K562 (cell line): ENCODE results near the gene RALGAPA2. TPM values are rescaled to one million over a fixed set of nuclear protein-coding genes. Genes with fewer than 3 reads are reported as not detected.
A peak's percentile ranks its signal among the peaks of the same experiment; 100 is the strongest.

ENCODE experiments used
- ATAC-seq: fragments of 200-7000 bp; cut with Tn5 transposase; 3 replicates; pipeline ENCODE4 v1.9.1; 2020; ENCODE audit warnings: moderate library complexity
- BruUV-seq: library from RNA; stranded (reverse); fragments of 400-500 nt; replicated peaks from 2 replicates; lab custom pipeline; 2021; lab: Mats Ljungman, UMichigan
- CTCF ChIA-PET: fragments of 300-600 bp; formaldehyde crosslinking; extraction: SDS; loops from one replicate; lab custom pipeline; 2021; ENCODE audit warnings: low intra/inter-chr PET ratio; lab: Yijun Ruan, JAX
- POLR2A ChIA-PET: fragments of 300-600, 350-650 bp; sonication (Branson Sonifier 250); formaldehyde crosslinking; extraction: SDS; loops from one replicate; lab custom pipeline; 2021; ENCODE audit warnings: antibody characterized with exemption, inconsistent platforms; lab: Yijun Ruan, JAX
- DNase-seq, 4 experiments: peaks; one replicate each; pipeline versions ENCODE4 v3.0.0 to v3.0.0-alpha.2; 2011 to 2018; ENCODE audit warnings: low spot score in 3 of 4, mixed read lengths in 3 of 4; ENCODE audit errors: extremely low read depth in 1 of 4
- FAIRE-seq: peaks from 2 replicates; lab custom pipeline; 2011; peaks lifted over from hg19 to GRCh38; lab: Jason Lieb, UNC
- H2AFZ ChIP-seq: 2 replicates; pipeline ENCODE4 v1.6.0; 2011; ENCODE audit warnings: low read depth, low read length, control low read depth, inconsistent platforms
- H3K27ac ChIP-seq: fragments of 200-600 bp; 3 replicates; pipeline ENCODE4 v1.8.0; 2011; ENCODE audit warnings: low read depth, mild to moderate bottlenecking, control low read depth, inconsistent platforms, low read length, moderate library complexity, mixed read lengths; ENCODE audit errors: extremely low read depth
- H3K27me3 ChIP-seq, 2 experiments: fragments of 300-600 bp in 1 of 2; 2 replicates in 1 of 2; 3 replicates in 1 of 2; pipeline versions ENCODE4 v1.6.0 to v1.8.0; 2011; ENCODE audit warnings: inconsistent platforms in 2 of 2, low read length in 2 of 2, mild to moderate bottlenecking in 1 of 2, mixed read lengths in 1 of 2, moderate library complexity in 1 of 2; ENCODE audit not compliant: control insufficient read depth in 2 of 2, insufficient read depth in 2 of 2
- H3K36me3 ChIP-seq: fragments of 300-600 bp; 3 replicates; pipeline ENCODE4 v1.8.0; 2011; ENCODE audit warnings: mild to moderate bottlenecking, low read length, inconsistent platforms; ENCODE audit not compliant: control insufficient read depth, insufficient read depth
- H3K4me1 ChIP-seq, 2 experiments: fragments of 200-600 bp in 1 of 2; replicated peaks in 1 of 2; 2 replicates in 1 of 2; 3 replicates in 1 of 2; pipeline versions ENCODE4 v1.5.1 to v1.8.0; 2011; ENCODE audit warnings: inconsistent platforms in 2 of 2, low read length in 2 of 2, mild to moderate bottlenecking in 1 of 2, mixed read lengths in 1 of 2, moderate library complexity in 1 of 2; ENCODE audit not compliant: control insufficient read depth in 2 of 2, insufficient read depth in 2 of 2
- H3K4me2 ChIP-seq: 2 replicates; pipeline ENCODE4 v1.6.1; 2011; ENCODE audit warnings: low read length, control low read depth, inconsistent platforms, mixed read lengths; ENCODE audit not compliant: insufficient read depth
- H3K4me3 ChIP-seq: fragments of 200-600 bp; sonication (generic), shearing (Covaris generic); 2 replicates; pipeline ENCODE4 v1.5.1; 2016; ENCODE audit warnings: control low read depth, inconsistent platforms
- H3K79me2 ChIP-seq: fragments of 200-600 bp; 3 replicates; pipeline ENCODE4 v1.8.0; 2011; ENCODE audit warnings: low read length, inconsistent platforms; ENCODE audit not compliant: control insufficient read depth, insufficient read depth
- H3K9ac ChIP-seq, 2 experiments: 2 replicates each; pipeline versions ENCODE4 v1.6.0 to v1.6.1; 2011; ENCODE audit warnings: low read depth in 2 of 2, low read length in 2 of 2, control low read depth in 1 of 2, inconsistent platforms in 1 of 2, mild to moderate bottlenecking in 1 of 2, mixed read lengths in 1 of 2; ENCODE audit not compliant: insufficient read depth in 1 of 2
- H3K9me1 ChIP-seq: one replicate; pipeline ENCODE4 v1.6.0; 2011; ENCODE audit warnings: inconsistent platforms, mild to moderate bottlenecking, low read length, moderate library complexity; ENCODE audit not compliant: control insufficient read depth, insufficient read depth
- H3K9me3 ChIP-seq: replicated peaks from 2 replicates; pipeline ENCODE4 v1.5.1; 2011; ENCODE audit warnings: low read depth, low read length, inconsistent platforms; ENCODE audit not compliant: control insufficient read depth, insufficient read depth
- H4K20me1 ChIP-seq: replicated peaks from 2 replicates; pipeline ENCODE4 v1.6.1; 2011; ENCODE audit warnings: low read length, inconsistent platforms, mixed read lengths; ENCODE audit not compliant: control insufficient read depth, insufficient read depth
- CTCF ChIP-seq, 3 experiments: IDR thresholded peaks in 2 of 3; conservative IDR thresholded peaks in 1 of 3; 2 replicates each; pipeline ENCODE4 v1.5.1; 2011 to 2012; ENCODE audit warnings: low read length in 3 of 3, mild to moderate bottlenecking in 3 of 3, control low read depth in 2 of 3, improper control_type of control experiment in 1 of 3, inconsistent platforms in 1 of 3, low read depth in 1 of 3, mixed read lengths in 1 of 3, moderate library complexity in 1 of 3; ENCODE audit not compliant: insufficient read depth in 2 of 3
- HES1 ChIP-seq: fragments of 450-650 bp; IDR thresholded peaks from 2 replicates; pipeline ENCODE4 v1.6.1; 2016; ENCODE audit warnings: low read depth, mild to moderate bottlenecking, moderate library complexity
- RAD21 ChIP-seq, 2 experiments: fragments of 250-450 bp in 1 of 2; fragments of 450-650 bp in 1 of 2; sonication (Bioruptor Pico) in 1 of 2; formaldehyde crosslinking in 1 of 2; IDR thresholded peaks in 1 of 2; conservative IDR thresholded peaks in 1 of 2; 2 replicates each; pipeline versions ENCODE4 v1.4.0 to v1.8.0; 2020 to 2022; ENCODE audit warnings: mild to moderate bottlenecking in 2 of 2, moderate library complexity in 1 of 2
- WGBS: fragments of 100-300 bp; shearing (Covaris generic); methylation state at CpG from one replicate; pipeline ENCODE4 v1.1.6; 2016; ENCODE audit warnings: low coverage, mixed read lengths; ENCODE audit not compliant: insufficient coverage; ENCODE audit errors: missing lambda C conversion rate; 5-methylcytosine and 5-hydroxymethylcytosine counted together
- in situ Hi-C: fragments of 300-500 bp; cut with MboI; formaldehyde crosslinking; loops from 4 replicates; pipeline ENCODE4 v1.15.0; 2018; ENCODE audit warnings: inconsistent platforms, mixed read lengths
- intact Hi-C: fragments of 100-400 bp; cut with micrococcal nuclease; formaldehyde crosslinking; loops from 2 replicates; pipeline ENCODE4 v1.14.2; 2022
- polyA plus RNA-seq, 8 experiments: library from polyadenylated mRNA; depleted of rRNA in 4 of 8; stranded (reverse) in 5 of 8; unstranded in 3 of 8; fragments of >200 nt; fragmentation: Nextera tagmentation in 2 of 8; fragmentation: Illumina TruSeq in 1 of 8; extraction: Ambion mirVana in 2 of 8; extraction: Trizol in 1 of 8; gene quantifications; 2 replicates each; pipeline versions ENCODE4 v1.2.1 to v1.2.3, GENCODE V29; 2011 to 2014; ENCODE audit warnings: inconsistent platforms in 1 of 8, missing spikeins in 1 of 8
- total RNA-seq, 7 experiments: library from RNA; depleted of rRNA in 6 of 7; stranded (reverse); fragments of >200 nt in 6 of 7; fragmentation: Illumina TruSeq in 2 of 7; extraction: Trizol in 2 of 7; gene quantifications; 2 replicates each; pipeline versions ENCODE4 v1.2.1 to v1.2.3, GENCODE V29; 2011 to 2021; ENCODE audit warnings: low replicate concordance in 1 of 7

The RALGAPA2 gene
- total and polyA plus RNA-seq, 9 of the 15 experiments (the other 6 are each of a cell fraction or from before 2014, with no cell fraction given): 0.35 to 2.7 (median 1.4) TPM

GRCh38 chr20:20664795-20665589 lies 47.5 kb downstream of the RALGAPA2 start:
- ChIA-PET POLR2A (no interaction called here), CTCF (interaction anchor here (1.0 kb wide), 1 partner anchor 160 kb away, joined by 3 read pairs; no protein-coding TSS in a partner anchor)
- DNase-seq (peak in 1 of 4 experiments; percentile 21), ATAC-seq (peak; percentile 84)
- Histone ChIP-seq H3K9ac (no peak overlapping the region), H3K4me3 (no peak overlapping the region), H3K79me2 (no peaks in the 10 kb centered on the region), H4K20me1 (no peaks in the 10 kb centered on the region; the same call in 1 of the 2 replicates), H3K4me1 (no peaks in the 10 kb centered on the region), H3K36me3 (no peaks in the 10 kb centered on the region), H2AFZ (no peak overlapping the region)
- intact Hi-C loops: loop anchor here (1.0 kb wide), 1 partner anchor 160 kb away; no protein-coding TSS in a partner anchor
- WGBS: 0% methylated on average over 2 of the region's 2 CpGs
- TF ChIP-seq HES1 (no peak), CTCF (IDR thresholded peaks at IDR 0.05 in 2 of 3, conservative IDR thresholded peaks at IDR 0.05 in 1 of 3; ENCODE audit: insufficient read depth in 2 of 3, low read depth in 1 of 3, low read length in 3 of 3) (peak; percentile 29 to 53 (median 38); a peak in 3 of 6 replicates), RAD21 (CRISPR knock-in tag; conservative IDR thresholded peaks at IDR 0.05 in 1 of 2, IDR thresholded peaks at IDR 0.05 in 1 of 2) (peak; percentile 48 to 68)
- TF ChIP-seq, all 486 proteins: peak for 2
- in situ Hi-C loops: no loop called here
- no peak for FAIRE-seq
- H3K4me2 ChIP-seq: no peak overlapping the region
- H3K9me1 ChIP-seq: no peaks in the 10 kb centered on the region
- H3K27me3 ChIP-seq: no peaks in the 10 kb centered on the region
- no peak overlapping the region for H3K27ac ChIP-seq
- no TSS peak for BruUV-seq
- no peaks in the 10 kb centered on the region for H3K9me3 ChIP-seq
